Subcutaneous adipose tissue (tissue), 4 donors: ENCODE results near the gene SMURF2. TPM values are rescaled to one million over a fixed set of nuclear protein-coding genes. Genes with fewer than 3 reads are reported as not detected.

Source experiments
- CTCF ChIP-seq: fragments of 450-650 bp; IDR thresholded peaks from one replicate; pipeline ENCODE4 v1.5.1; 2016; ENCODE audit warnings: low read depth, mild to moderate bottlenecking, control low read depth, antibody characterized with exemption, moderate library complexity
- total RNA-seq, 4 donors: library from RNA; depleted of rRNA; stranded (reverse); fragments of >200 nt; gene quantifications; one replicate each; pipeline ENCODE4 v1.1.0, GENCODE V29; 2016

SMURF2 gene
- 10 to 100 TPM; 22.7 to 42.4 (median 27.6) TPM for total RNA-seq

- no peak for TF ChIP-seq CTCF
Observed at GRCh38 chr17:64661976-64662773, at the start of gene SMURF2. SMURF2 (minus strand) TSS chr17:64662307; CDS start chr17:64661880, 427 bp downstream.

GRCh38 chr17:64709481-64709880, 47.4 kb upstream of the SMURF2 start:
- no peak for TF ChIP-seq CTCF

- no peak for TF ChIP-seq CTCF
Observed at GRCh38 chr17:64707050-64707591, 45.0 kb upstream of the SMURF2 start.

- TF ChIP-seq CTCF, result no peak
Observed at GRCh38 chr17:64706224-64707049, 44.3 kb upstream of the SMURF2 start.

- TF ChIP-seq CTCF, result no peak
Observed at GRCh38 chr17:64702815-64703214, 40.7 kb upstream of the SMURF2 start.

- TF ChIP-seq CTCF, result no peak
Observed at GRCh38 chr17:64698725-64699124, 36.6 kb upstream of the SMURF2 start.

GRCh38 chr17:64694207-64694606, 32.1 kb upstream of the SMURF2 start:
- TF ChIP-seq CTCF, result no peak
